PFSK-1 (cell line): ENCODE results near the gene TEX14.

Source experiments
- FOXP2 ChIP-seq: optimal IDR thresholded peaks from 2 replicates; pipeline ENCODE3; 2011; ENCODE audit warnings: borderline replicate concordance, control low read depth, inconsistent platforms; ENCODE audit not compliant: insufficient read depth; ENCODE audit errors: extremely low read length, extremely low read depth
- POLR2AphosphoS5 ChIP-seq: IDR thresholded peaks from 2 replicates; pipeline ENCODE4 v1.6.1; 2012; ENCODE audit warnings: low read depth, mild to moderate bottlenecking, control low read depth, low read length, moderate library complexity
- SIN3A ChIP-seq: IDR thresholded peaks from 2 replicates; pipeline ENCODE4 v1.6.1; 2012; ENCODE audit warnings: mild to moderate bottlenecking, low read length, moderate library complexity, borderline replicate concordance; ENCODE audit not compliant: insufficient read depth
- TAF1 ChIP-seq: IDR thresholded peaks from 2 replicates; pipeline ENCODE4 v1.6.1; 2012; ENCODE audit warnings: low read length, control low read depth, borderline replicate concordance; ENCODE audit not compliant: insufficient read depth
- TF ChIP-seq, protein P1 (sequence below), 2 experiments: IDR thresholded peaks; 2 replicates each; pipeline versions ENCODE4 v1.6.1 to v1.8.0; 2011 to 2012; ENCODE audit warnings: low read depth in 2 of 2, low read length in 2 of 2, control low read depth in 1 of 2, inconsistent platforms in 1 of 2, mild to moderate bottlenecking in 1 of 2, moderate library complexity in 1 of 2; ENCODE audit not compliant: insufficient read depth in 1 of 2

Gene TEX14

DNA sequence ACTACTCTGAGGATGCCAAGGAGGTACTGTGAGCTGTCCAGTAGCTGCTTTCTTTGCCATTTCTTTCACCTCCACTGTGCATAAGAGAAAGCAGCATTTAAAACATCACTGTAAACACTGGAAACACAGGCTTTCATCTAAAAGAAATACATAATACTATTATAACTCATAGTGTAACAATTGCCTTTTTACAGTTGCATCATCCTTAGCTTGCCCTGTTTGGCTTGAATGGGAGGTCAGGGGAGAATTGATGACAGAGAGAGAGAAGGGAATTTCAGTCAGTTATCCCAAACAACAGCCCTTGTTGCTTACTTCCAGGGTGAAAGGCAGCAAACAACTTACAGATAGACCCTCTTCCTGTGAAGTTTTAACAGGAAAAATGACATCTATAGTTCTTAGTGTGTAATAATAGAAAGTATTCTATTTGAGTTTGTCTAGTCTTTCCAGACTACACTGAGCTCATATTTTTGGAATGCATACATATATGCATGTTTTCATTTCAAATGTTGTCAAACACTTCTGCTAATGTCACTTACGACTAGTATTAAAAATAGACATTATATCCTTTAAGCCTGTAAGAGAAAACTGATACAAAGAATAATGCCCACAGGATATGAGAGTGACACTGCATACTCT, 105.7 kb downstream of the TEX14 start:
- TF ChIP-seq TAF1 (no peak), FOXP2 (no peak), POLR2AphosphoS5 (no peak), SIN3A (no peak)
- TF ChIP-seq, protein P1, sequence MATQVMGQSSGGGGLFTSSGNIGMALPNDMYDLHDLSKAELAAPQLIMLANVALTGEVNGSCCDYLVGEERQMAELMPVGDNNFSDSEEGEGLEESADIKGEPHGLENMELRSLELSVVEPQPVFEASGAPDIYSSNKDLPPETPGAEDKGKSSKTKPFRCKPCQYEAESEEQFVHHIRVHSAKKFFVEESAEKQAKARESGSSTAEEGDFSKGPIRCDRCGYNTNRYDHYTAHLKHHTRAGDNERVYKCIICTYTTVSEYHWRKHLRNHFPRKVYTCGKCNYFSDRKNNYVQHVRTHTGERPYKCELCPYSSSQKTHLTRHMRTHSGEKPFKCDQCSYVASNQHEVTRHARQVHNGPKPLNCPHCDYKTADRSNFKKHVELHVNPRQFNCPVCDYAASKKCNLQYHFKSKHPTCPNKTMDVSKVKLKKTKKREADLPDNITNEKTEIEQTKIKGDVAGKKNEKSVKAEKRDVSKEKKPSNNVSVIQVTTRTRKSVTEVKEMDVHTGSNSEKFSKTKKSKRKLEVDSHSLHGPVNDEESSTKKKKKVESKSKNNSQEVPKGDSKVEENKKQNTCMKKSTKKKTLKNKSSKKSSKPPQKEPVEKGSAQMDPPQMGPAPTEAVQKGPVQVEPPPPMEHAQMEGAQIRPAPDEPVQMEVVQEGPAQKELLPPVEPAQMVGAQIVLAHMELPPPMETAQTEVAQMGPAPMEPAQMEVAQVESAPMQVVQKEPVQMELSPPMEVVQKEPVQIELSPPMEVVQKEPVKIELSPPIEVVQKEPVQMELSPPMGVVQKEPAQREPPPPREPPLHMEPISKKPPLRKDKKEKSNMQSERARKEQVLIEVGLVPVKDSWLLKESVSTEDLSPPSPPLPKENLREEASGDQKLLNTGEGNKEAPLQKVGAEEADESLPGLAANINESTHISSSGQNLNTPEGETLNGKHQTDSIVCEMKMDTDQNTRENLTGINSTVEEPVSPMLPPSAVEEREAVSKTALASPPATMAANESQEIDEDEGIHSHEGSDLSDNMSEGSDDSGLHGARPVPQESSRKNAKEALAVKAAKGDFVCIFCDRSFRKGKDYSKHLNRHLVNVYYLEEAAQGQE (IDR thresholded peaks at IDR 0.05; ENCODE audit: insufficient read depth in 1 of 2, low read depth in 2 of 2, low read length in 2 of 2), result no peak

GRCh38 chr17:58585554-58585953, 106.3 kb downstream of the TEX14 start:
- TF ChIP-seq SIN3A (no peak), POLR2AphosphoS5 (no peak), TAF1 (no peak), FOXP2 (no peak)
- TF ChIP-seq, protein P1 (IDR thresholded peaks at IDR 0.05; ENCODE audit: insufficient read depth in 1 of 2, low read depth in 2 of 2, low read length in 2 of 2), result no peak

DNA sequence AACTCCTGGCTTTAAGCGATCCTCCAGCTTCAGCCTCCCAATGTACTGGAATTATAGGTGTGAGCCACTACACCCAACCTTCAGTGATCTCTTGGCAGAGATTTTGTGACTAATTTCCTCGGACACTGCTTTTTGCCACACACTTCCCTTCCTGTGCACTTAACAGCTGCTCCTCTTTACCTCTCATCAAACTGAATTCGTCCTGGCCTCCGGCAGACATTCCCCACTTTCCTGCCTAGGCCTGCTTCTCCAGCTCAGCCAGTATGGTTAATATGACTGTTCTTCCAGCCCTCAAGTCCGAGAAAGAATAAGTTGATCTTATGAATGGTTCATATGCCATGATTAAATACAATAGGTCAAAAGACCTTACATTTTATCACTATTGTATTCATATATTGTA, 108.4 kb downstream of the TEX14 start:
- TF ChIP-seq, protein P1 (IDR thresholded peaks at IDR 0.05; ENCODE audit: insufficient read depth in 1 of 2, low read depth in 2 of 2, low read length in 2 of 2), result no peak
- TF ChIP-seq TAF1 (no peak), FOXP2 (no peak), POLR2AphosphoS5 (no peak), SIN3A (no peak)

GRCh38 chr17:58580671-58581070, 111.2 kb downstream of the TEX14 start:
- TF ChIP-seq SIN3A, result no peak
- TF ChIP-seq FOXP2, result no peak
- TF ChIP-seq, protein P1 (IDR thresholded peaks at IDR 0.05; ENCODE audit: insufficient read depth in 1 of 2, low read depth in 2 of 2, low read length in 2 of 2), result no peak
- no peak for TF ChIP-seq POLR2AphosphoS5
- TF ChIP-seq TAF1, result no peak

- TF ChIP-seq, protein P1 (IDR thresholded peaks at IDR 0.05; ENCODE audit: insufficient read depth in 1 of 2, low read depth in 2 of 2, low read length in 2 of 2), result no peak
- TF ChIP-seq FOXP2 (no peak), TAF1 (no peak), POLR2AphosphoS5 (no peak), SIN3A (no peak)
Measured at GRCh38 chr17:58577696-58578095, 114.1 kb downstream of the TEX14 start.
